Measurements from ENCODE around the gene LIPC.

The LIPC gene

GRCh38 chr15:58433597-58434333 is 2.0 kb downstream of the LIPC start:
- no peak for DNase-seq (ENCODE audit: extremely low read depth in 1 of 2, low read depth in 1 of 2)

DNA sequence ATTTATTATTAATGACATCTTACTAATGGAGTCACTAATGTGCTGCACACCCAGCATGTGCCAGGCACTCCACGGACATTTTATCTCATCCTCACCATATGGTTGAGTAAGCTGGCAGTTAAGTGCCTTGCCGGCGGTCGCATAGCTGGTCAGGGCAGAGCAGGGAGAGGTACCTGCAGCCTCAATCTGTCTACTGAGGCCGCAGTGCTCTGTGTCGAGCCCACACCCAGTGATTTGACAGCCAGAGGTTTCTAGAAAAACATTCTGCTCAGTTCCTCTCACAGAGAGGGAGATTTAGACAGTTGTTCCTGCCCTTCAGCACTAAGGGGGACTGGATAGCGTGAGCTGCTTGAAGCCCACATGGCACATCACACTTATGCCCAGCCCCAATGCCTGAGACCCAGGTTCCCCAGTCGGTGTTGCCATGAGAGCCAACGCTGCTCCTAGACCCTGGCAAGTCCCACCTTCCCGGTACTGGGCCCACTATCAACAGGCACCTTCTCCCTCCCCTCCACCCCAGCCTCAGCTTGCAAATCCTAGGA is 2.6 kb downstream of the LIPC start:
- DNase-seq (ENCODE audit: extremely low read depth in 1 of 2, low read depth in 1 of 2): no peak

- no peak for DNase-seq (ENCODE audit: extremely low read depth in 1 of 2, low read depth in 1 of 2)
Measured at GRCh38 chr15:58436552-58436951, 4.8 kb downstream of the LIPC start.

DNA sequence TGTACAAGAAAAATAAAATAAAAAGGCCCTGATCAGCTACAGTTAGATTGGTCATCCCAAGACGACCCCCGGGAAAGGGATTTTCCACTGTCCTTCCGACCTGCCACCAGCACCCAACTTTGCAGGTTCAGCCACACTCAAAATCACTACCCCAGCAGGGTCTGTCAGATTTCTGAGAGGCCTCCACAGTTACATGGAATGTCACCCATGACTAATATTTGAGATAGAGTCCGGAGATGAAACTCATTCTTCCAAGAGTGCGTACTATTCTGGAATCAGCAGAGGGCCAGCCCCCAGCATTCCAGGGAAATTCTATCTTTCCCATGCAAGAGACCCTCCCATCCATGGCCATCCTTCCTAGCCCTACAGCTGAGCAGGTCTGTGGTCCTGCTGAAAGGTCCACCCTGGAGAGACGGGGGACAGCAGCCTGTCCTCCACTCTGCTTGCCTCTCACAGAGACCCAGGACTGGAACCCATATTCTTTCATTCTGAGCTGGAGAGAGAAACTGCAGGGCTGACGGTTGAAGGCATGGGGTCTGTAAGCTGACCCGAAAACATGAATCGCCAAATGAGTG is 5.8 kb downstream of the LIPC start:
- no peak for DNase-seq (ENCODE audit: extremely low read depth in 1 of 2, low read depth in 1 of 2)

DNA sequence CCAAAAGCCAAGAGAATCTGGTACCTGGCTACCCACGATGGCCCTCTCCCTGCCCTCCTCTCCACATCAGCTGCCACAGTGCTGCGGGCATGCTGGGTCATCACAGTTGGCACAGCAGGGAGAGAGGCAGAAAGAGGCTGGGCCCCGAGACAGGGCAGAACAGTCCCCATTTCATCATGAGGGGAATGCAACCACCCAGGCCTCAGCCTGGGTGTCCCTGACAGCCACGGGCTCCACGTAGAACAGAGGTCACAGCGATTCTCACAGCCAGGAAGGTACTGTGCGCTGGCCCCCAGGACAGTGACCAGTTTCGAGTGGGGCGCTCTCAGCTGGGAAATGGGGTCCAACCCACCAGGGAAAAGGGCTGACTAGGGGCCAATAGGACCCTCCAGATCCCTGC is 6.3 kb downstream of the LIPC start:
- no peak for DNase-seq (ENCODE audit: extremely low read depth in 1 of 2, low read depth in 1 of 2)

- no peak for DNase-seq (ENCODE audit: extremely low read depth in 1 of 2, low read depth in 1 of 2)
Measured at GRCh38 chr15:58438956-58439355, 7.2 kb downstream of the LIPC start.

DNA sequence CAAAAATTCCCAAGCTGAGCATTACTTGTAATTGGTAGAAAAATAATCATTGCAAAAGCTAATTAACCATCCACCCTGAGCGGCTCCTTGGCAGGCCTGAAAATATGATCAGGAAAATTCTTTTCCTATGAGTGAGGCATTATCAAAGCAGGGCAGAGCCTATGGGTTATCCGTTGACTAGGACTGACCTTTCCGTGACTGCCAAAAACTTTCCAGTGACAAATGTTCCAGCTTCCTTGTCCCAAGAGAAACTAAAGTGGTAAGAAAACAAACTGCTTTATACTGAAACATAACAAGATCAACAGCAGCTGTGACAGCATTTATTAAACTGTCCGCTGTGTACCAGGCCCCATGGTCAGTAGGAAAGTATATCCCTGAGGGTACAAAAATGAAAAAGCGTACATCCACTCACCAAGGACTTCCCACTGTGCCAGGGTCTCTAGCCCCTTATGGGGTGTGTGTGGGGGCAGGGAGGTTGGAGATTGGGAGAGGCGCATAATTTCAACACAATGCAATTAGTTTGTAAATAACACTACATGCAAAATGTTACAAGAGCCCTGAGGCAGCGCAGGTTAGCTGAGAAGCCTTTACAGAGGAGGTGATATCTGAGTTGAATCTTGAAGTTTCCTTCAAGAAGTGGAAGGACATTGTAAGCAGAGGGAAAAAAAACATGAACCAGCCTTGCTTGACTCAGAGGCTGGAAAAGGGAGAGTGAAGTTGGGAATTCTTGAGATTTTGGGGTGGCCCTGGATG is 8.5 kb downstream of the LIPC start:
- DNase-seq (ENCODE audit: extremely low read depth in 1 of 2, low read depth in 1 of 2): no peak

DNA sequence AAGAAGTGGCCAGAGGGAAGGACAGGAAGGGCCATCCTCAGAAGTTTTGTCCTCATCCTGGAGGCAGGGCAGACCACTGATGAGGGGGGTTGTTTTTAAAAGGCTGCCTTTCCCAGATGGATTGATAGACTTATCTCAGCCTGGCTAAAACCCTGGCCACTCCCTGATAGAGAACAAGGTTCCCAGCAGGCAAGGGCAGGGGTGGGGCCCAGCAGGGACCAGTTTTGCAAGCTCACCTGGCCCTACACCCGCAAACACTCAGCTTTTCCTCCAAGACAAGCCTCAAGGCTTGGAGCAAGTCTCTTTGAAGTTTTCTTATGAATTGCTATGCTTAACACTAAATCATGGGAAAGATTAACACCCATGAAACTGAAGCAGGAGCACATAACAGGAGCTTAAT is 9.1 kb downstream of the LIPC start:
- no peak for DNase-seq (ENCODE audit: extremely low read depth in 1 of 2, low read depth in 1 of 2)

- no peak for DNase-seq (ENCODE audit: extremely low read depth in 1 of 2, low read depth in 1 of 2)
Measured at GRCh38 chr15:58441376-58442070, 9.7 kb downstream of the LIPC start.

GRCh38 chr15:58442122-58442521 is 10.3 kb downstream of the LIPC start:
- no peak for DNase-seq (ENCODE audit: extremely low read depth in 1 of 2, low read depth in 1 of 2)

GRCh38 chr15:58443308-58443707 is 11.5 kb downstream of the LIPC start:
- no peak for DNase-seq (ENCODE audit: extremely low read depth in 1 of 2, low read depth in 1 of 2)

DNA sequence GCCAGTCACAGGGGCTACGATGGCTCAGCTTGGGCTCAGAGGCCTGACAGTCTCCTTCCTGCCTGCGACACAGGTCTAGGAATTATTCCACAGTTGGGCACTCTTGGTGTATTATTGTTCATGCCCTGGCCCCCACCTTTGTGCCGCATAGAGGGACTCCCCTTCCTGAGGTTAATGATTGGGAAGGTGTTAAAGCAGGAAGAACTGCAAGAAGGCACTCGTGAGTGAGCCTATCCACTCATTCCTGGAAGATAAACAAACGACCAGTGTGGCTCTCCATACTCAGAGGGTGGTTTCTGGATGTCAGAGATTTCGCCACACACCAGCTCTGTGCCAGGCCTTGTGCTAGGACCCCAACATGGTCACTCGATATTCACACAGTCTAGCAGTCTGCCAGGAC is 12.3 kb downstream of the LIPC start:
- DNase-seq (ENCODE audit: extremely low read depth in 1 of 2, low read depth in 1 of 2): no peak

DNA sequence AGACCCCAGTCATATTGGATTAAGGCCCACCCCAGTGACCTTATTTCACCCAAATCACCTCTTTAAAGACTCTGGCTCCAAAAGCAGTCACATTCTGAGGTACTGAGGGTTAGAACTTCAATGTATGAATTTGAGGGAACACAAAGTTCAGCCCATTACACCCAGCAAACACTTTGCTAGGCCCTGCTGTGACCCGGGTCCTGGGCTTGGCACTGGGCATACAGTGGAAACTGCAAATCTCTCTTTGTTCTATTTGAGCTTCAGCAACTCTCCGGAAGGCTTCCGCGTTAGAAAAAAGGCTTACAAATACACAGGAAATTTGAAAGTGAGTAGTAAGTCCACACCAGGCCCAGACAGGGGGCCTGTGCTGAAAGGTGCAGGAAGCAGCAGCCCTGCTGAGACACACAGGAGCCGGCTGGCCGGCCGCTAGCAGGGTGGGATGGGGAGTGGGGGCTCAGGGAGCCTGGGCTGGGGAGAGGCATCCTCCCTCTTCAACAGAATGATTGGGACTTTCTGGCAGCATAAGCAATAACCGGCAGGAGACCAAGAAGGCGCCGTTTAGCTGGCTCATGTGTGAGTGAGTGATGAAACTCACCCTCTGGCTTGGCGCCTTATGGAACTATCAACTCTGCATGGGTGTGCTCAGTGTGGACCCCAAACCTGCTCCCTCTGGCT is 13.0 kb downstream of the LIPC start:
- no peak for DNase-seq (ENCODE audit: extremely low read depth in 1 of 2, low read depth in 1 of 2)

DNA sequence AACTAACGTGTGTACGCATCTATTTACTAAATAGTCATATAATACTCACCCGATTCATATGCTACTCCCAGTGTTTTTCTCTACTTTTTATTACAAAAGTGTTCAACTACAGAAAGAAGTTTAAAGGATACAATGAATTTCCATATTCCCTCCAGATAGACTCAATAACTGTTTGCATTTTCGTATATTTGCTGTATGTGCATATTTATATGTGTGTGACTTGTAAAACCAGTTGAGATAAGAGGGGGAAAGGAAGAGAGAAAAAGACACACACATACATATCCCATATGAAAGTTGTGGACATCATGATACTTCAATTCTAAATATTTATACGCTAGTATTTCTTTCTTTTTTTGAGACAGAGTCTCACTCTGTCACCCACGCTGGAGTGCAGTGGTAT is 14.1 kb downstream of the LIPC start:
- no peak for DNase-seq (ENCODE audit: extremely low read depth in 1 of 2, low read depth in 1 of 2)

- no peak for DNase-seq (ENCODE audit: extremely low read depth in 1 of 2, low read depth in 1 of 2)
Measured at GRCh38 chr15:58446521-58446920, 14.7 kb downstream of the LIPC start.

DNA sequence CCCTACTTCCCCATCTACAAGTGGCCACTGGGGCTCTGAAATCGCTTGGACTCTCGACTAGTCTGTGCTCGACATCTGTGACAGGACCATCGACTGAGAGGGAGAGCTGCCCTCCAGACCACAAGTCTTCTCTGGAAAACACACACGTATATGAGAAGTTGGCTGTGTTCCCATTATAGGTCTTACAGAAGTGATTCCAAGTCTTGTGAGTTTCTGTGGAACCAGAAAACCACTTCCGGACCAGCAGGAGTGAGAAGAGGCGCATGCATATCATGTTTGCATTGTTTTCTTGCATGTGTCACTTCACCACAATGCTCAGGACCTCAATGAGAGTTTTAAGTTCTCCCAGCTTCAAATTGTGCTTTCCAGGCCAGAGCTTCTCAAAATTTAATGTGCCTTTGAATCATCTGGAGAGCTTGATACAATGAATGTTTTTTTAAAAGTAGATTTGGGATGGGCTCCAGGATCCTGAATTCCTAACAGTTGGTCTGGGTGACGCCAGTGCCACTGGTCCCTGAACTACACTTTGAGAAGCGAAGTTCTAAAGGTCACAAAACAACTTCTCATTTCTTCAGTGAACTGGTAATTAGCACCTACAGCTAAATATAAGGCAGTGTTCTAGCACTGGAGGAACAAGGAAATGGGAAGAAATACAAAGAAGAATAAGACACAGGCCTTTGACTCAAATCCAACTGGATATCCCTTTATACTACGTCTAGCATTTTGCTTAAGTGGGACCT is 15.7 kb downstream of the LIPC start:
- DNase-seq (ENCODE audit: extremely low read depth in 1 of 2, low read depth in 1 of 2): peak in 1 of 2 donors; percentile 15

GRCh38 chr15:58448331-58448730 is 16.5 kb downstream of the LIPC start:
- DNase-seq (ENCODE audit: extremely low read depth in 1 of 2, low read depth in 1 of 2): no peak

DNA sequence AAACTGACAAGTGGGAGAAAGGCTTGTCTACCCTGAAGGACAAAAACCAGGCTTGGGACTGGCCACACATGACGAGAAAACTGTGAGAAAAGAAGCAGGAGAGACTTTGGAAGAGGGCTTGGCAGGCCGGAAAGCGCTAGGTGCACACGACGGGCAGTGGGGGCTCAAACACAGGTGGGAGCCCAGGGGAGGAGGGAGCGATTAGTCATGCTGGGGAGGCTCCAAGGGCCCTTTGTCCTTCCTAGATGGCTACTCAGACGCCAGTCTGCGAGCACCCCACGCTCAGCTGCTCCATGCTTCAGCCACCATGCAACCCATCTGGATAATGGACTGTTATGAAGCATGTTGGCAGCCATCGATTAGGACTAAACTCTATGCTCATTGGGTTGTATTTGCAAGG is 17.1 kb downstream of the LIPC start:
- DNase-seq (ENCODE audit: extremely low read depth in 1 of 2, low read depth in 1 of 2): no peak

- no peak for DNase-seq (ENCODE audit: extremely low read depth in 1 of 2, low read depth in 1 of 2)
Measured at GRCh38 chr15:58451826-58452225, 20.0 kb downstream of the LIPC start.

DNA sequence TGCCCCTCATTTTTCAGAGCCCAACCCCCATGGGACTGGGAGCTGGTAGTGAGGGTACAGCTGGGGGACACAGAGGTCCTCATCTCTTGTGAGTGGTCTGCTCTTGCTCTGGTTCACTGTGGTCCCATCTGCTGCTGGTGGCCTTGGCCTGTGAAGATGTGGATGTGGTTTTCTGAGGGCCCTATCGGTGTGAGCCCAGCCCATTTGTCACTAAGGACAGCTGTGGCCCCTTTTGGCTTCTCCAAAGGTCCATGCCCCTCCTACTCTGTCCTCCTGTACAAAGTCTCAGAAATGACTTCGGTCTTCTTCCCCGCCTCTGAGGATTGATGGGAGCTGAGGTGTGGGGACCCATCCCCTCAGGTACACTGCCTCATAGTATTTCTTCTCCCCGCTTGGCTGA is 21.0 kb downstream of the LIPC start:
- DNase-seq (ENCODE audit: extremely low read depth in 1 of 2, low read depth in 1 of 2): no peak
